Mammary epithelial cell (primary cell): Measurements from ENCODE around the gene RUSC2.

Experiments
- CTCF ChIP-seq, 2 donors: IDR thresholded peaks in 1 of 2; conservative IDR thresholded peaks in 1 of 2; 2 replicates each; pipeline ENCODE4 v1.5.1; 2011 to 2012; ENCODE audit warnings: inconsistent platforms in 2 of 2, low read length in 2 of 2, mild to moderate bottlenecking in 2 of 2, control low read depth in 1 of 2, low read depth in 1 of 2; ENCODE audit not compliant: insufficient read depth in 1 of 2; ENCODE audit errors: extremely low read depth in 1 of 2
- EZH2 ChIP-seq: IDR thresholded peaks from 2 replicates; pipeline ENCODE4 v1.6.1; 2012; ENCODE audit warnings: low read length, inconsistent platforms, borderline replicate concordance

GRCh38 chr9:35510383-35510753 is 20.5 kb downstream of the RUSC2 start:
- no peak for TF ChIP-seq CTCF (conservative IDR thresholded peaks at IDR 0.05 in 1 of 2, IDR thresholded peaks at IDR 0.05 in 1 of 2; ENCODE audit: extremely low read depth in 1 of 2, insufficient read depth in 1 of 2, low read depth in 1 of 2, low read length in 2 of 2)
- no peak for TF ChIP-seq EZH2
